ENCODE measurements around the gene PEX5L. TPM values are rescaled to one million over a fixed set of nuclear protein-coding genes. Genes with fewer than 3 reads are reported as not detected.

Gene PEX5L
- polyA plus RNA-seq, 2 of the 4 experiments (the other 2 are of a cell fraction): 0.06 to 0.08 TPM

DNA sequence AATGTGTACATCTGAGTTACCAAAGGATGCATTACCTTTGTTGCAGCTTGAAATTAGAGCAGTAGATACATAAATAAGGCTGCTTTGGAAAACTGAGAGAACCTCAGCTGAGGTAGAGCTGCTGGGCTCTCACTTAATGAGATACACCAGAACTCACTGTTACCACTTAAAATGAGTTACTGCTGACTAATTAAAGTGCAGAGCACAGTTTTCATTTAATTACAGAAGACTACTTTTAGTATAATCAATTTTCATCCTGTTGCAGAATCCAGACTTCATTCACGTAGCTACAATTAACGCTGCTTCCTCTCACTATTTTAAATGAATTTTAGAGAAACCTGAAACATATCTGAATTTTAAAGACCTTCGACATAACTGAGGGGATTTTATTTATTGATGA lies 214.4 kb downstream of the PEX5L start:
- ATAC-seq: no peak
- WGBS (ENCODE audit: missing lambda C conversion rate): 15% methylated on average over 3 of the region's 3 CpGs
- TF ChIP-seq NFE2L2 (conservative IDR thresholded peaks at IDR 0.05; ENCODE audit: low read length) (no peak), SREBF2 (IDR thresholded peaks at IDR 0.05) (no peak), MYC (IDR thresholded peaks at IDR 0.05; ENCODE audit: borderline replicate concordance, low read length) (no peak), BHLHE40 (IDR thresholded peaks at IDR 0.05; ENCODE audit: low read depth, low read length) (no peak), EP300 (IDR thresholded peaks at IDR 0.05) (no peak), ZSCAN20 (CRISPR knock-in tag; IDR thresholded peaks at IDR 0.05) (no peak), FOSL2 (IDR thresholded peaks at IDR 0.05) (no peak), FOSL2 (CRISPR knock-in tag; IDR thresholded peaks at IDR 0.05) (no peak), CHD4 (IDR thresholded peaks at IDR 0.05; ENCODE audit: borderline replicate concordance) (no peak), HDAC2 (IDR thresholded peaks at IDR 0.05) (no peak), NPAS2 (CRISPR knock-in tag; IDR thresholded peaks at IDR 0.05; ENCODE audit: borderline replicate concordance) (no peak), SMC3 (IDR thresholded peaks at IDR 0.05) (no peak), PHF8 (IDR thresholded peaks at IDR 0.05; ENCODE audit: borderline replicate concordance, low read depth) (no peak), HOXB5 (CRISPR knock-in tag; IDR thresholded peaks at IDR 0.05) (no peak)
- TF ChIP-seq, protein P1, sequence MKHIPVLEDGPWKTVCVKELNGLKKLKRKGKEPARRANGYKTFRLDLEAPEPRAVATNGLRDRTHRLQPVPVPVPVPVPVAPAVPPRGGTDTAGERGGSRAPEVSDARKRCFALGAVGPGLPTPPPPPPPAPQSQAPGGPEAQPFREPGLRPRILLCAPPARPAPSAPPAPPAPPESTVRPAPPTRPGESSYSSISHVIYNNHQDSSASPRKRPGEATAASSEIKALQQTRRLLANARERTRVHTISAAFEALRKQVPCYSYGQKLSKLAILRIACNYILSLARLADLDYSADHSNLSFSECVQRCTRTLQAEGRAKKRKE (CRISPR knock-in tag; IDR thresholded peaks at IDR 0.05; ENCODE audit: low read depth): no peak
- TF ChIP-seq, protein P2, sequence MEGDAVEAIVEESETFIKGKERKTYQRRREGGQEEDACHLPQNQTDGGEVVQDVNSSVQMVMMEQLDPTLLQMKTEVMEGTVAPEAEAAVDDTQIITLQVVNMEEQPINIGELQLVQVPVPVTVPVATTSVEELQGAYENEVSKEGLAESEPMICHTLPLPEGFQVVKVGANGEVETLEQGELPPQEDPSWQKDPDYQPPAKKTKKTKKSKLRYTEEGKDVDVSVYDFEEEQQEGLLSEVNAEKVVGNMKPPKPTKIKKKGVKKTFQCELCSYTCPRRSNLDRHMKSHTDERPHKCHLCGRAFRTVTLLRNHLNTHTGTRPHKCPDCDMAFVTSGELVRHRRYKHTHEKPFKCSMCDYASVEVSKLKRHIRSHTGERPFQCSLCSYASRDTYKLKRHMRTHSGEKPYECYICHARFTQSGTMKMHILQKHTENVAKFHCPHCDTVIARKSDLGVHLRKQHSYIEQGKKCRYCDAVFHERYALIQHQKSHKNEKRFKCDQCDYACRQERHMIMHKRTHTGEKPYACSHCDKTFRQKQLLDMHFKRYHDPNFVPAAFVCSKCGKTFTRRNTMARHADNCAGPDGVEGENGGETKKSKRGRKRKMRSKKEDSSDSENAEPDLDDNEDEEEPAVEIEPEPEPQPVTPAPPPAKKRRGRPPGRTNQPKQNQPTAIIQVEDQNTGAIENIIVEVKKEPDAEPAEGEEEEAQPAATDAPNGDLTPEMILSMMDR (IDR thresholded peaks at IDR 0.05): no peak
- TF ChIP-seq, protein P3, sequence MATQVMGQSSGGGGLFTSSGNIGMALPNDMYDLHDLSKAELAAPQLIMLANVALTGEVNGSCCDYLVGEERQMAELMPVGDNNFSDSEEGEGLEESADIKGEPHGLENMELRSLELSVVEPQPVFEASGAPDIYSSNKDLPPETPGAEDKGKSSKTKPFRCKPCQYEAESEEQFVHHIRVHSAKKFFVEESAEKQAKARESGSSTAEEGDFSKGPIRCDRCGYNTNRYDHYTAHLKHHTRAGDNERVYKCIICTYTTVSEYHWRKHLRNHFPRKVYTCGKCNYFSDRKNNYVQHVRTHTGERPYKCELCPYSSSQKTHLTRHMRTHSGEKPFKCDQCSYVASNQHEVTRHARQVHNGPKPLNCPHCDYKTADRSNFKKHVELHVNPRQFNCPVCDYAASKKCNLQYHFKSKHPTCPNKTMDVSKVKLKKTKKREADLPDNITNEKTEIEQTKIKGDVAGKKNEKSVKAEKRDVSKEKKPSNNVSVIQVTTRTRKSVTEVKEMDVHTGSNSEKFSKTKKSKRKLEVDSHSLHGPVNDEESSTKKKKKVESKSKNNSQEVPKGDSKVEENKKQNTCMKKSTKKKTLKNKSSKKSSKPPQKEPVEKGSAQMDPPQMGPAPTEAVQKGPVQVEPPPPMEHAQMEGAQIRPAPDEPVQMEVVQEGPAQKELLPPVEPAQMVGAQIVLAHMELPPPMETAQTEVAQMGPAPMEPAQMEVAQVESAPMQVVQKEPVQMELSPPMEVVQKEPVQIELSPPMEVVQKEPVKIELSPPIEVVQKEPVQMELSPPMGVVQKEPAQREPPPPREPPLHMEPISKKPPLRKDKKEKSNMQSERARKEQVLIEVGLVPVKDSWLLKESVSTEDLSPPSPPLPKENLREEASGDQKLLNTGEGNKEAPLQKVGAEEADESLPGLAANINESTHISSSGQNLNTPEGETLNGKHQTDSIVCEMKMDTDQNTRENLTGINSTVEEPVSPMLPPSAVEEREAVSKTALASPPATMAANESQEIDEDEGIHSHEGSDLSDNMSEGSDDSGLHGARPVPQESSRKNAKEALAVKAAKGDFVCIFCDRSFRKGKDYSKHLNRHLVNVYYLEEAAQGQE (IDR thresholded peaks at IDR 0.05): no peak
- TF ChIP-seq, protein P4, sequence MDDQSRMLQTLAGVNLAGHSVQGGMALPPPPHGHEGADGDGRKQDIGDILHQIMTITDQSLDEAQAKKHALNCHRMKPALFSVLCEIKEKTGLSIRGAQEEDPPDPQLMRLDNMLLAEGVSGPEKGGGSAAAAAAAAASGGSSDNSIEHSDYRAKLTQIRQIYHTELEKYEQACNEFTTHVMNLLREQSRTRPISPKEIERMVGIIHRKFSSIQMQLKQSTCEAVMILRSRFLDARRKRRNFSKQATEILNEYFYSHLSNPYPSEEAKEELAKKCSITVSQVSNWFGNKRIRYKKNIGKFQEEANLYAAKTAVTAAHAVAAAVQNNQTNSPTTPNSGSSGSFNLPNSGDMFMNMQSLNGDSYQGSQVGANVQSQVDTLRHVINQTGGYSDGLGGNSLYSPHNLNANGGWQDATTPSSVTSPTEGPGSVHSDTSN (IDR thresholded peaks at IDR 0.05): no peak
- TF ChIP-seq, protein P5, sequence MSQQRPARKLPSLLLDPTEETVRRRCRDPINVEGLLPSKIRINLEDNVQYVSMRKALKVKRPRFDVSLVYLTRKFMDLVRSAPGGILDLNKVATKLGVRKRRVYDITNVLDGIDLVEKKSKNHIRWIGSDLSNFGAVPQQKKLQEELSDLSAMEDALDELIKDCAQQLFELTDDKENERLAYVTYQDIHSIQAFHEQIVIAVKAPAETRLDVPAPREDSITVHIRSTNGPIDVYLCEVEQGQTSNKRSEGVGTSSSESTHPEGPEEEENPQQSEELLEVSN (IDR thresholded peaks at IDR 0.05; ENCODE audit: borderline replicate concordance, low read depth): no peak
- FAIRE-seq: no peak
- Histone ChIP-seq H3K4me1 (no peaks in the 10 kb centered on the region), H3K4me3 (no peak overlapping the region), H3K9me3 (no peaks in the 10 kb centered on the region), H3K27ac (no peak overlapping the region), H3K4me2 (no peak overlapping the region)
- DNase-seq (ENCODE audit: low read depth in 1 of 2, low spot score in 1 of 2): no peak
- ChIA-PET POLR2A (no interaction called here), CTCF (interaction anchor here (0.6 to 0.9 kb wide), 2 partner anchors 11 to 173 kb away, joined by 3 to 4 read pairs; no protein-coding TSS in a partner anchor)

DNA sequence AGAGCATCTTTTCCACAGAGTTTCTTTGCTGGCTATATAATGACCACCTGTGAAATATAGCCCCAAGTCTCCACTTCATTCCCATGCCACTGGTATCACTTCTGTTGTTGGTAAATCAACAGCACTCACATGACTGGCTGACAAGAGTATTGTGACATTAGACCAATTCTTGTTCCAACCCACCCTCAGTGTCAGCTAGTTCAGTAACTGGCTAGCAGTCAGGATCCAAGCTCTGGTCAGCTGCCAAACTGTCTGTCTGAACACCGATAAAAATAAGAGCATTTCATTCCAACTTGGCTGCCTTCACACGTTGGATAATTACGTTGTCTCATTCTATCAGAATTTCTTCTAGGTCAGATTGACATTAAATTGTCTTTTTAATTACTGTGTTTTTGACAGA lies 217.4 kb downstream of the PEX5L start:
- no peak overlapping the region for H3K4me2 ChIP-seq
- ChIA-PET CTCF (no interaction called here), POLR2A (no interaction called here)
- no peaks in the 10 kb centered on the region for H3K9me3 ChIP-seq
- no peak overlapping the region for H3K27ac ChIP-seq
- no peak overlapping the region for H3K4me3 ChIP-seq
- TF ChIP-seq PHF8 (IDR thresholded peaks at IDR 0.05; ENCODE audit: borderline replicate concordance, low read depth) (no peak), NFE2L2 (conservative IDR thresholded peaks at IDR 0.05; ENCODE audit: low read length) (no peak), EHF (CRISPR knock-in tag; IDR thresholded peaks at IDR 0.05) (no peak), SMC3 (IDR thresholded peaks at IDR 0.05) (no peak), GATA3 (IDR thresholded peaks at IDR 0.05; ENCODE audit: borderline replicate concordance) (no peak), POLR2A (IDR thresholded peaks at IDR 0.05; ENCODE audit: low read length) (no peak), POLR2AphosphoS2 (conservative IDR thresholded peaks at IDR 0.05; ENCODE audit: low read length) (no peak), HES2 (IDR thresholded peaks at IDR 0.05) (no peak), HEYL (CRISPR knock-in tag; IDR thresholded peaks at IDR 0.05) (no peak)
- TF ChIP-seq, protein P3 (IDR thresholded peaks at IDR 0.05): no peak
- TF ChIP-seq, protein P1 (CRISPR knock-in tag; IDR thresholded peaks at IDR 0.05; ENCODE audit: low read depth): no peak
- FAIRE-seq (no peak), ATAC-seq (no peak), DNase-seq (ENCODE audit: low read depth in 1 of 2, low spot score in 1 of 2) (no peak)
- H3K4me1 ChIP-seq: no peaks in the 10 kb centered on the region
- WGBS (ENCODE audit: missing lambda C conversion rate): 9% methylated on average over 3 of the region's 3 CpGs

Data from A549 (cell line).